Hematopoietic multipotent progenitor cell (in vitro differentiated cells): Measurements from ENCODE around the gene DLGAP1. TPM values are rescaled to one million over a fixed set of nuclear protein-coding genes. Genes with fewer than 3 reads are reported as not detected.

Experiments
- DNase-seq, 3 donors: peaks; one replicate each; pipeline ENCODE4 v3.0.0-alpha.2; 2011 to 2015; ENCODE audit warnings: low read depth in 2 of 3, low spot score in 2 of 3
- total RNA-seq: library from RNA; depleted of rRNA; stranded (reverse); fragments of >200 nt; gene quantifications from one replicate; pipeline ENCODE4 v1.2.3, GENCODE V29; 2012

Gene DLGAP1
- total RNA-seq, 1 donor, result 0.27 TPM

DNA sequence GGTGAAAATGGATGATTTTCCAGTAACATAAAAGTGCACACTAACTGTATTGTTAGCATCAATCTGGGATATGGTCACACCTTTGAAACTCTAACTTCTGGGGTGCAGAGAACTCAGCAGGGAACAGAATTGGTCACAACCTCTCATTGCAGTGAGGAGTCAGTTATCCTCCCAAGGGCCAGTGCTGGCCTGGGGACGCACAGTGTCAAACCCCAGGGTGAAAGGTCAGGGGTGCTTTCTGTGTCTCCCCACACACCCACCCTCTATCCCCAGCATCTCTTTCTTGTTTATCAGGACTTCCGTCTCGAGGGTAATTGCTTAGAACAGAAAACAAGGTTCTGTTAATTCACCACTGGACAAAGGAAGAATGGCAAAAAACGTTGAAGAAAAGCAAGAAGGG is 208.7 kb downstream of the DLGAP1 start:
- no peak for DNase-seq

DNA sequence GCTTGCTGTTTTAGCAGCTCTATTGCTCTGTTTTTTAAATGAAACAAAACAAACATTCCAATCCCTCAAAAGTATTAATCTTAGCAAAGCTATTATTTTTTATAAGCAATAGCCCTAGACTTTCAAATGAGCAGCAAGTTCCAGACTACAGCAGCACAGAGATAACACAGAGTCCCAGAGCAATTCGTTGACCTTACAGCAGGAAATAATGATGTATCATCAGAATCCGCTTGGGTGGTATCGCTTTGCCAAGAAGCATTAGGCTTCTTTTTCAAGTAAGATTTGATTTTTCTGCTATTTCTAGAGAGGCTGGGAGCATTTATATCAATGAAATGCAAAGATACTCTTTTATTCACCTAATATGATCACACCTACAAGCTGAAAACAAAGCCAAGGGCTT is 209.7 kb downstream of the DLGAP1 start:
- DNase-seq, result no peak

DNA sequence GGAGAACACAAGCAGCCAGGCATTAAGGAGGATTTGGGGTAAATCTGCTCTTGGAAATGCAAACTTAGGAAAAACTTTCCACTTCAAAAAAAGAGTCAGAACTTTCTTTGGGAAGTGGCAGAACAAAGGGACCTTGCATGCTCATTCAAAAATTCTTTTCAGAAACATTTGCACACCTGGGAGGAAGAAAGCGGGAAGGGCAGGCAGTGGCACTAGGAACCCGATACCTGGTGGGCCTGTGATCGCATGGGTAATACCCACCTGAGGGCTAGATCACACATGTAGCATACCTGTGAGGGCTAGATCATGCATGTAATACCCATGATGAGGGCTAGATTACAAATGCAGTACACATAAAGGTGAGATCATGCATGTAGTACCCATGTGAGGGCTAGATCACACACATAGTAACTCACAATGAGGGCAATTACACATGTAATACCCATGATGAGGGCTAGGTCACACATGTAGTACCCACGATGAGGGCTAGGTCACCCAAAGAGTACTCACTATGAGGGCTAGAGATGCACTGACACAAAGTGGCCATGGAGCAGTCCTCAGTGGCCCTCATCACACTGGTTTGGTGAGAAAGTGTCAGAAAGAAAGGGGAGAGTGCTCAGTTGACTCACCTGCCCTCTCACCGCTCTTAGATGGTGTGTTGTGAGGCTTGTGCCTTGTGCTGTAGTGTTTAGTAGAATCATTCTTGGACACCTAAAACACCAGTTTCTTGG is 212.5 kb downstream of the DLGAP1 start:
- no peak for DNase-seq

DNA sequence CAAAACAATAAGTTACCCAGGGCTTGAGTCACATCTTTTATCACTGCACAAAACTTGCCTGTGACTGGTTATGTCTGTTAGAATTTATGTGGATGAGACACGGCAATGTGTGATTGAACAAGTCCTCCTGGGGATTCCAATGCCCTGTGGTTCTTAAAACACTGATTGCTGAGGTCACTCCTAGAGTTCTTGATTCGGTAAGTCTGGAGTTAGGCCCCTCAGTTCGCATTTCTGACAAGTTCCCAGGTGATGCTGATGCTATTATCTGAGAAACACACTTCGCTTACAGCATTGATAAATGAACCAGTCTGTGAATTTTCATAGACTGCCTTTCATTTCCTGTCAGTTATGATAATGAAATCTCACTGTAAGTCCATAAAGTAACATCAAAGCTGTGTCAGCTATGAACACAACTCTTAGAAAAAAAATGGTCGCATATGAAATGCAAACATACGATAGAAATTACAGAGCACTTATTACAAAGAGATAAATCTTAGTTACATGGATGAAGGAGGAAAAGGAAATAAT is 214.0 kb downstream of the DLGAP1 start:
- no peak for DNase-seq

DNA sequence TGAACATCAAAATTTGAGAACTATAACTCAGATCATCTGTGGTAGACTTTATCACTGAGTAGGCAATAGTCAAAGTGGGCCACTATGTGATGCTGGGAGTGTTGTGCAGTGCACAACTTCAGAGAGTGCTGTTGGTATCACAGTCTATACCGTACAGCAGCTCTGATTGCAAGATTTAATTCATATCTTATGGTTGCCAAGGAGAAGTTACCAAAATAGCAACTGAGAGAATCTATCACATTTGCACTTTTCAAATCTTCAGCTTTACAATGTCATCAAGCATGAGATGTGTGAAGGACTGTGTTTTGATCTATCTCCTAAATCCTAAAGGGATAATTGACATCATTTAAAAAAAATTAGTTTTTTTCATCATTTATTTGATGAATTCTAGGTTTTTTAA is 216.1 kb downstream of the DLGAP1 start:
- no peak for DNase-seq

DNA sequence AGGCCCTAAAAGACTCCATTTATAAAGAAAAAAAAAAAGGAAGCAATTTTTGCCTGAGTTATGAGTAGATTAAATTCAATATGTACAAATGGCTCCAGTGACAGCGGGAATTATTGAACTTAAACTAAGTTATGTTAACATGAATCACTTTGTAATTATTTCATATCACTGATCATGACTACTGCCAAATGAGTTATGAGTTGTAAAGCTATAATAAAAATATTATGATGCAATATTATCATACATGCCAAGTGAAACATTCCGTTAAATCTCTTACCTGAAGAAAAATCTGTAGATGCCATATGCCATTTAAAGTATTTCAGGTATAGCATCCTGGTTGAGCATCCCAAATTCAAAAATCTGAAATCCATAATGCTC is 217.5 kb downstream of the DLGAP1 start:
- no peak for DNase-seq

DNA sequence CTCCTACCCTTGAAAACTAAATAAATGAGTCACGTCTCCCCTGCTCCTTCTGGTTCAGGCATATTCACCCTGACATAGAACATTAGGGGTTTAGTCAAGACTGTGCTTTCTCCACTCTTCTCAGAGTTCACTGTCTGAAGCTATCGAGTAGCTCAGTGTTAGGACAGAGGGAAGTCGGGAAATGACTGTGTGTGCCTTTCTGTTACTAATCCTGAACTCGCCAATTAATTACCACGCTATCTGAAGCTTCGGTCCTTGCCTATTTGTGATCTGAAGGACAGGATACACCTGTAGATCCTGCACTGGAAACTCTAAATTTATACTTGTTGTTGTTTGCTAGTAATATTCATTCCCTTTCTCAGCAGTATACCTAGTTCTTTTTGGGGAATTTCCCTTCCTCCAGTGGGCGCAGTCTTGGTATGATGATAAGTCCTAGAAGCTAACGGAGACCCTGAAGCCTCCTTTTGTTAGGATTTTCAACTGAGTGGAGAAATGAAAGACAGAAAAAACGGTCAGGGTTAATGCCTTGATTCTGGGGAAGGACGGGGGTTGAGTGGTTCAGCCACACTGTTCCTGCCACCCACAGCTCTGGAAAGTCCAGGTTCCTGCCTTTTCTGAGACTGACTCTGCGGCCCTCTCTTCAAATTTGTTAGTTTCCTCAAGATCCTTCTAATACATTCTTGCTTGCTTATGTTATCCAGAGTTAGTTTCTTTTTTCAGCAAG is 218.0 kb downstream of the DLGAP1 start:
- no peak for DNase-seq

DNA sequence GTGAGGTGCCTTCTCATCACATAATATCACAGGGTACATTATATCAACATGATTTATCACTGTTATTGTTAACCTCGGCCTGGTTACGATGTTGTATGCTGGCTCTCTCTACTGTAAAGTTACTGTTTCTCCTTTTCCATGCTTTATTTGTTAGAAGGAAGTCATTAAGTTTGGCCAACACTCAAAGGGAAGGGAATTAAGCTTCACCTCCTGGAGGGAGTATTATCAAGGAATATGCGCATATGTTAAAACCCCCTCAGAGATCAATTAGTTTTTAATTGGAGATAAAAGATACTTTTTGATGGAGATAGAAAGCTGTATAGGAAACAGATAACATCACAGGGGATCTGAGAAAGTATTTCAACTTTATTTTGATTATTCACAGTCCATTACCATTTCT is 221.6 kb downstream of the DLGAP1 start:
- DNase-seq, result no peak

DNA sequence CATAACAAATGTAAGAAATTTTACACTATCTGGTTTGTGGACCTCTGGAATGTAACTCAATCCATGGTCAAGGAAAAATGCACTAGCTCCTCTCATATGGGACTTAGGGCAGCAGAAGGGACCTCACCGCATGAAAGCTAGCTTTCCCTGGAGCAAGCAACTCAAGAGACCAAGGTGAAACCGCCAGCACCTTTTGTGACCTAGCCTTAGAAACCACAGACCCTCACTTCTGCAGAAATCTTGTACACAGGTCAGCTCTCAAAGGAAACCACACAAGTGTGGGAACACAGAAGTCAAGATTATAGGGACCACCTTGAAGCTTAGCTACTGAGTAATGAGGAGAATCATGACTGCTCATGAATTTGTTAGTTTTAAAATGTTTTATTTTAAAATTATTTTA is 222.5 kb downstream of the DLGAP1 start:
- no peak for DNase-seq

DNA sequence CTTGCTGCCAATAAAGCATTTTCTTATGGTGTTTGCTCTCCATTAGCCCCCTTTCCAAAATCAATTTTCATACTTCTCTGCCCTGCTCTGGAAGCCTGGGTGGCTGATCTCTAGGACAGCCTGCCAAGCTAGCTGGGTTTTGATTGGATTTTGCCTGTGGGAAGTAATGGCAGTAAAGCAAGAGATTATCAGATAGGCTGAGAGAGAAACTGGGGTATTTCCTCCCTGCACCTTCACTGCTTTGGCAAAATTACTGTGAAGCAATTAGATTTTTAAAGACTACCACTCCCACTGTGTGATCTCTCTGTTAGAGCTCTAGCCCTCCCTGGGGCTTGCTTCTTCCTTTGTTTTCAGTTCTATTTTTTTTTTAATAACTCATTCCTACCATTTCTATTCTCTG is 223.8 kb downstream of the DLGAP1 start:
- no peak for DNase-seq

DNA sequence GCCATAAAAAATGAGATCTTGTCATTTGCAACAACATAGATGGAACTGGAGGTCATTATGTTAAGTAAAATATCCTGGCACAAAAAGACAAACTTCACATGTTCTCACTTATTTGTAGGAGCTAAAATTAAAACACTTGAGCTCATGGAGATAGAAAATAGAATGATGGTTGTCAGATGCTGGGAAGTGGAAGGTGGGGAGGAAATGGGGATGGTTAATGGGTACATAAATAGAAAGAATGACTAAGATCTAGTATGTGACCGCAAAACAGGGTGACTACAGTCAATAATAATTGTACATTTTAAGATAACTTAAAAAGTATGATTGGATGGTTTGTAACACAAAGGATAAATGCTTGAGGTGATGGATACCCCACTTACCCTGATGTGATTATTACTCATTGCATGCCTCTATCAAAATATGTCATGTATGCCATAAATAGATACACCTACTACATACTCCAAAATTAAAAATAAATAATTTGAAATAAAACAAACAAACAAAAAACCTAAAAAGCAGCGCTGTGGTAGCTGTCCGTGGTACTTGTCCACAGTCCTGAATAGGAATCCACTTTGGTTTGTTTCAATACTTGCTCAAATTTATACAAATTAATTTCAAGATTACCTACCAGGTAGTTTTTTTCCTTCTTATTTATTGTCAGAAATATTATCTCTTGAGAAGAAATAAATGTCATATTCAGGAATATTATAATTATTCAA is 224.5 kb downstream of the DLGAP1 start:
- no peak for DNase-seq

DNA sequence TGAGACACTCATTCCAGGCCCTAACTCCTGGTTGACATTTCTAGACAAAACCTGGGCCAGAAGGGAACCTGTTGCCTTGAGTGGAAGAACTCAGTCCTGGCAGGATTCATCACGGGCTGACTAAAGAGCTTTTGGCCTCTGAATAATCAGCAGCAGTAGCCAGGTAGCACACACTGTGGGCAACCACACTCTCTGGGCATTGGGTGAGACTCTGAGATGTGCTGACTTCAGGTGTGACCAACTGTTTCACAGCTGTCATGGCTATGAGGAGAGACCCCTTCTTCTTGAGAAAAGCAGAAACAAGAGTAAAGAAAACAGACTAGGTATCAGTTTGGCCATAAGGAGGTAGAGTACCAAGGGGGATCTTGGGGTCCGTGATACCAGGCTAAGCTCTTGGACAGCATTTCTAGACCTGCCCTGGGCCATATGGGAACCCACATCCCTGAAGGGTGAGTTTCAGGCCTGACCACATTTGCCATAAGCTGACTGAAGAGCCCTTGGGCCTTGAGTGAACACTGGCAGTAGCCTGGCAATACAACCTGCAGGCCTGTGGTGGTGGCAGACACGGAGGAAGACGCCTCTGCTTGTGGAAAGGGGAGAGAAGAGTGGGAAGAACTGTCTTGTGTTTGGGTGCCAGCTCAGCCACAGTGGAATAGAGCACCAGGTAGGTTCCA is 230.9 kb downstream of the DLGAP1 start:
- DNase-seq, result no peak

DNA sequence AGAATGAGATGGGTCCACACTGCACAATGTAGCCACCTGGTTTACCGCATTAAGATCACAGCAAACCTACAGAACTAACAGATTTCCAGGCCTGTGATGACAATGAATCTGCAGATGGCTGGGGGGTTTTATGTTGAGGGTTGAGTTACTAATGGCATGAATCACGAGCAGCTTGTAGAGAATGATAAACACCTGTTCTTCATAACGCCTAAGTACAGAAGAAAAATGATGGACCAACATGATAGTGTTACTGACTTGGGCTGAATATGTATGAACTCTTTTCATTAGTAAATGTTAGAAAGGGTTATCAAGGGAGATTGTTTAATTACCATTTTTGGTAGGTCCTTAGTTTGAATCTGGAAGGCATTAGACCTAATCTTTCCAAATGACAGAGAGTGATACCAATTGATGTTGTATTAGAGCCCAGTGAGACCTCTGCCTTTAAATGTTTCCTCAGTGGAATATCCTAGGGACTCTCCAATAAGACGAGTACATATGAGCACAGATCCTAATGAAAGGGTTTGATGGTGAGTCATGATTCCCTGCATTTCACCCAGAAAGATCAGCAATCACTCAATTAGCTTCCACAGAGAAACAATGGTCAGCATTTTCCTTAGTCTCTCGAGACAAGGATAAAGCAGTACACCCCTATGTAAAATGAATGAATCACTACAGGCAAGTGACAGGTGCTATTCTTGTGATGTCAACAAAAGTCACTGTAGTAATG is 243.8 kb downstream of the DLGAP1 start:
- DNase-seq, result no peak

DNA sequence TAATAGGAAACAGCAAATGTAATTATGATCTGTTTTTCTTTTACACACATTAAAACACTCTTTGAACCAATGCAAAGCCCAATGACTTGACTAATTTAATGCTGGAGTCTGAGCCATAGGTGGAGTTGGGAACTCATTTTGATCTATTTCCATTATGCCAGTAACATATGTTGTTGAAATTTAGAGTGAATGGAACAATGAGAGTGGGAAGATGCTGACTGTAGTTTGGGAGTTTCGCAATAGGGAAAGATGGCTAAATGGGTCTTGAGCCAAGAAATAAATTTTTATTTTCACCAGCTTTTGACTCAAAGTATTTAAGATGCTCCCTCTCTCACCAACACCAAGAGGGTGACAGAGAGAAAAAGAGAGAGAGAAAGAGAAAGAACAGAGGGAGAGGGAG is 246.7 kb downstream of the DLGAP1 start:
- DNase-seq, result no peak

DNA sequence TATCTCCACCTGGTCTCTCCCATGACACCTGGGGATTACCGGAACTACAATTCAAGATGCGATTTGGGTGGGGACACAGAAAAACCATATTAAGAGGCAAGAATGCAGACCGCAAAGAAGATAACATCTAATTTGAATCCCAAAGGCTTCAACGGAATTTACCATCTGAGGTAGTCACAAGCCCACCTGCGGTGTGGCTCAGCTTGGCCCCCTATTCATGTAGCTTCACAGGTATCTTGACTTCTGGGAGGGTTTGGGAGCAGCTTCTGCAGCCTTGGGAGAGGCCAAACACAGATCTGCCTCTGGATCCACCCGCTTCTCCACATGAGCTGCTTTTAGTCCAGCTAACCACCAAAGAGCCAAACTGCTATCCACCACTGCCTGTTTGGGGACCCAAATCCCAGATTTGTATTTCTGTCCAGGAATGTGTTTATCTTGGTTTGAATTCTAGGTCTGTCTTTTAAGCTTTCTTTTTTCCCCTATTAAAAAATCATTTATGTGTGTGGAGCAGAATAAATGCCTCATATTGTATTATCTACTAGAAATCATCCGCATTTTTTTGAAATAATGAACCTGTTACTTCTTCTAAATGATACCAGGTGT is 247.6 kb downstream of the DLGAP1 start:
- no peak for DNase-seq

DNA sequence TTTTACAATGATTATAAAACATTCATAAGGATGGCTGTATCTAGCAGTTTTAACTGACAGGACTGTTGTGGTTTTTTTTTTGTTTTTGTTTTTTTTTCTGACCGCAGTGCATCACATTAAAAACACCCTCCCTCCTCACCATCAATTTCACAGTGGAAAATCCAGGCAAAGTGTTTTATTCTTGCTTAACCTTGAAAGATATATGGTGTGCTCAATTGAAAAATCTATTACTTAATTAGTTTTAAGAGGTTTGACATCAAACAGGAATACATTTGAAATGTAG is 250.7 kb downstream of the DLGAP1 start:
- no peak for DNase-seq

DNA sequence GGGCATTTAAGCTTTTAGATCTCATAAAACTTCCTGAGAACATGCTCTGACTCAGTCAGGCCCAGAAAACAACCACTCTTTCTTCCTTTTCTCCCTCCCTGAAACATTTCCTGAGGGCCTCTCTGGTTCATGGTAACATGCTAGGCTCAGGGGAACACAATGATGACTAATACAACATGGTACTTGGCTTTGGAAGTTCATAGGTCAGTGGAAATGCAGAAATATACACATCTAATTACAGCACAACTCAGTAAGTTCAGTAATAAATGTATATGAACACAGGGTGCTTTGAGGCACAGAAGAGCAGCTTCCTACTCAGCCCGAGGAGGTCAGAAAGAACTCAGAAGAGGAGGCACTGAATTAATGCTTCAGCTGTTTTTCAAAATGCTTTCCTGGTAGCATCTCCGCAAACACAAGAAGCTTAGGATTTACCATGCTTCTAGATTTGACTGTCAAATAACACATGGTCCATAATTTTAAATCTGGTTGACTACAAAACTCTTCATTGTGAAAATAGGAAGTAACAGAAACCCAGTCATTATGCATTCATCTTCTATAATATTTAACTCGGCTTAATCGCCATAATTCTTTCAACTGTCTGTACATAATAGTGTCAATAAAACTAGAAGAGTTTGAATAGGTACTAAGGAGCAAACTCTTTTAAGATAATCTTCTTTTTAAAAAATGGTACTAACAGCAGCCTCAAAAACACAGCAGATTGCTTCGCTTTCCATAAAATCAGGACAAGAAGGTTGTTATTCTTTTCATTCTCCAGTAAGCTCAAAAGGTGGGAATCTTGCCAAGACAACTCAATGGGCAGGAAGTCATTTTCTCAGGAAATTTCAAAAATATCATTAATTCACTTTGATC is 251.3 kb downstream of the DLGAP1 start:
- DNase-seq, result no peak

DNA sequence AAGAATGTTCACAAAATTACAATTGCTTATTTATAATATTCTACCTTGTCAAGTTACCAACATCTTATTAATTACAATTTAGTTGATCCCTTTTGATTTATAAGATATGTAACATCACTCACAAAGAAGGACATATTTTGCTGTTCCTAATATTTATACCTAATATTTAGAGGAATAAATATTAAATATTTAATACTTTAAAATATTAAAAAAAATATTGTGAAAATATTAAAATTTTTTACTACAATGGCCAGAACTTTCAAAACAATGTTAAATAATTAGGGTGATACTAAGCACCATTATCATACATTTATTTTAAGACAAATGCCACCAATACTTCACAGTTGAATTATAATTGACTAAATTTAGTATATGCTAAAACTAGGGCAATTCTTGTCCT is 254.7 kb downstream of the DLGAP1 start:
- DNase-seq, result no peak

DNA sequence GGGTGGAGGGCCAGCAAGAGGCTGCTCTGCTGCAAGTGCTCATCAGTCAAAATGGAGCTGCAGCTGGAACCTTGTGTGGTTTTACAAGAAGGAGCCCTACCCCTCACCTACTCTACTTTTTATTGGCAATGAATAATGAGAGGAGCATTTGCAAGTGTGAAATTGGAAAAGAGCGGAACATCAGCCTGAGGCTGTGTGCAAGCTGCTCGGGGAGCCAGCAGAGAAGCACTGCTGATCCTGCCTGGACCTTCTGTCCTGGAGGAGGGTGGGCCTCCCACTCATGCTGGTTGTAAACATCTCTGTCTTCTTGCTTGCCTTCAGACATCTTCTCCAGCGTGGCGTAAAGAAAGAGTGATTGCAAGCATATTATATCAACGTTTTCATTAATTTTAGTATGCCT is 256.2 kb downstream of the DLGAP1 start:
- no peak for DNase-seq
